HEK293 (cell line): Measurements from ENCODE around the gene LDB2.

Experiments used
- CTCF ChIA-PET: fragments of 350-600 bp; formaldehyde crosslinking; extraction: SDS; loops from one replicate; lab custom pipeline; 2021; ENCODE audit warnings: antibody characterized with exemption; lab: Yijun Ruan, JAX
- POLR2A ChIA-PET: fragments of 300-600 bp; formaldehyde crosslinking; extraction: SDS; loops from one replicate; lab custom pipeline; 2020; ENCODE audit warnings: antibody characterized with exemption, inconsistent platforms; lab: Yijun Ruan, JAX
- H3K27ac ChIP-seq: fragments of 200-500 bp; sonication (Bioruptor generic); 2 replicates; pipeline ENCODE4 v1.5.1; 2014; ENCODE audit warnings: low read depth, low read length, control low read depth, inconsistent platforms; ENCODE audit errors: extremely low read depth
- H3K36me3 ChIP-seq, 2 experiments: fragments of 200-500 bp in 1 of 2; sonication (Bioruptor generic) in 1 of 2; 1 replicate in 1 of 2; 2 replicates in 1 of 2; pipeline ENCODE4 v1.5.1; 2014 to 2017; ENCODE audit warnings: inconsistent platforms in 2 of 2, low read length in 2 of 2; ENCODE audit not compliant: control insufficient read depth in 2 of 2, insufficient read depth in 1 of 2
- H3K4me1 ChIP-seq: fragments of 200-500 bp; sonication (Bioruptor generic); 2 replicates; pipeline ENCODE4 v1.5.1; 2014; ENCODE audit warnings: mild to moderate bottlenecking, low read length, inconsistent platforms; ENCODE audit not compliant: control insufficient read depth, insufficient read depth
- H3K4me3 ChIP-seq: 2 replicates; pipeline ENCODE4 v1.5.1; 2011; ENCODE audit warnings: low read depth, mild to moderate bottlenecking, control low read depth, low read length, moderate library complexity
- H3K9me3 ChIP-seq: fragments of 200-500 bp; sonication (Bioruptor generic); 2 replicates; pipeline ENCODE4 v1.5.1; 2014; ENCODE audit warnings: low read depth, low read length, inconsistent platforms; ENCODE audit not compliant: control insufficient read depth, insufficient read depth
- GLIS2 ChIP-seq: fragments of 450-650 bp; formaldehyde crosslinking; IDR thresholded peaks from 2 replicates; pipeline ENCODE4 v1.5.1; 2016; ENCODE audit warnings: missing biosample characterization, missing genetic modification characterization
- HOXA7 ChIP-seq: sonication (generic); formaldehyde crosslinking; IDR thresholded peaks from 2 replicates; pipeline ENCODE4 v1.8.1; 2022; ENCODE audit warnings: missing genetic modification reagents, borderline replicate concordance
- YY1 ChIP-seq: fragments of 450-650 bp; formaldehyde crosslinking; IDR thresholded peaks from 2 replicates; pipeline ENCODE4 v1.5.1; 2018; ENCODE audit warnings: missing biosample characterization, missing genetic modification characterization
- ZBTB44 ChIP-seq: fragments of 450-650 bp; IDR thresholded peaks from 2 replicates; pipeline ENCODE4 v1.5.1; 2018; ENCODE audit warnings: missing biosample characterization, mild to moderate bottlenecking, missing genetic modification characterization
- ZNF280D ChIP-seq: fragments of 450-650 bp; formaldehyde crosslinking; IDR thresholded peaks from 2 replicates; pipeline ENCODE4 v1.5.1; 2016; ENCODE audit warnings: missing biosample characterization, missing genetic modification characterization
- ZNF311 ChIP-seq: fragments of 450-650 bp; formaldehyde crosslinking; IDR thresholded peaks from 2 replicates; pipeline ENCODE4 v1.5.1; 2017; ENCODE audit warnings: missing biosample characterization, missing genetic modification characterization, borderline replicate concordance
- ZNF324 ChIP-seq: fragments of 450-650 bp; formaldehyde crosslinking; IDR thresholded peaks from 2 replicates; pipeline ENCODE4 v1.5.1; 2016; ENCODE audit warnings: missing biosample characterization, missing genetic modification characterization
- ZNF37A ChIP-seq: fragments of 450-650 bp; IDR thresholded peaks from 2 replicates; pipeline ENCODE4 v1.5.1; 2018; ENCODE audit warnings: missing biosample characterization, missing genetic modification characterization
- ZNF423 ChIP-seq: fragments of 450-650 bp; formaldehyde crosslinking; IDR thresholded peaks from 2 replicates; pipeline ENCODE4 v1.5.1; 2016; ENCODE audit warnings: missing biosample characterization, missing genetic modification characterization
- ZNF530 ChIP-seq: fragments of 450-650 bp; formaldehyde crosslinking; IDR thresholded peaks from 2 replicates; pipeline ENCODE4 v1.5.1; 2016; ENCODE audit warnings: low read depth, missing biosample characterization, missing genetic modification characterization
- ZNF544 ChIP-seq: fragments of 450-650 bp; formaldehyde crosslinking; IDR thresholded peaks from 2 replicates; pipeline ENCODE4 v1.5.0; 2017; ENCODE audit warnings: missing biosample characterization, missing genetic modification characterization
- ZNF560 ChIP-seq: fragments of 450-650 bp; formaldehyde crosslinking; IDR thresholded peaks from 2 replicates; pipeline ENCODE4 v1.5.1; 2017; ENCODE audit warnings: missing biosample characterization, missing genetic modification characterization, borderline replicate concordance
- ZNF626 ChIP-seq: fragments of 450-650 bp; sonication (Bioruptor Pico); formaldehyde crosslinking; IDR thresholded peaks from 2 replicates; pipeline ENCODE4 v1.5.1; 2018; ENCODE audit warnings: missing biosample characterization, missing genetic modification characterization, inconsistent platforms
- ZNF704 ChIP-seq: fragments of 450-650 bp; formaldehyde crosslinking; IDR thresholded peaks from 2 replicates; pipeline ENCODE4 v1.5.1; 2016; ENCODE audit warnings: missing biosample characterization, missing genetic modification characterization
- ZNF830 ChIP-seq: fragments of 450-650 bp; IDR thresholded peaks from 2 replicates; pipeline ENCODE4 v1.5.0; 2018; ENCODE audit warnings: missing biosample characterization, missing genetic modification characterization, low read depth, mild to moderate bottlenecking, moderate library complexity
- ZSCAN16 ChIP-seq: fragments of 450-650 bp; formaldehyde crosslinking; IDR thresholded peaks from 2 replicates; pipeline ENCODE4 v1.5.1; 2016; ENCODE audit warnings: missing biosample characterization, missing genetic modification characterization
- TF ChIP-seq, protein P1 (sequence below): fragments of 450-650 bp; formaldehyde crosslinking; IDR thresholded peaks from 2 replicates; pipeline ENCODE4 v1.5.1; 2016; ENCODE audit warnings: missing biosample characterization, missing genetic modification characterization
- TF ChIP-seq, protein P2 (sequence below): fragments of 450-650 bp; formaldehyde crosslinking; IDR thresholded peaks from 2 replicates; pipeline ENCODE4 v1.5.1; 2016; ENCODE audit warnings: missing biosample characterization, missing genetic modification characterization
- TF ChIP-seq, protein P3 (sequence below): fragments of 450-650 bp; formaldehyde crosslinking; IDR thresholded peaks from 2 replicates; pipeline ENCODE4 v1.5.1; 2016; ENCODE audit warnings: missing biosample characterization, missing genetic modification characterization

The LDB2 gene

GRCh38 chr4:16670727-16671126 is 227.7 kb downstream of the LDB2 start:
- no peak overlapping the region for H3K27ac ChIP-seq
- TF ChIP-seq ZNF544 (tag by site-specific recombination): no peak
- TF ChIP-seq HOXA7 (CRISPR knock-in tag): no peak
- no peak for TF ChIP-seq YY1 (tag by site-specific recombination)
- no peak for TF ChIP-seq ZNF423 (tag by site-specific recombination)
- TF ChIP-seq ZNF560 (tag by site-specific recombination): no peak
- TF ChIP-seq ZNF37A (tag by site-specific recombination): no peak
- TF ChIP-seq GLIS2 (tag by site-specific recombination): no peak
- TF ChIP-seq, all 188 proteins: peak for 0
- H3K4me3 ChIP-seq: no peak overlapping the region
- no peaks in the 10 kb centered on the region for H3K4me1 ChIP-seq
- CTCF ChIA-PET: no interaction called here
- H3K9me3 ChIP-seq: no peaks in the 10 kb centered on the region
- no peaks in the 10 kb centered on the region for H3K36me3 ChIP-seq
- POLR2A ChIA-PET: no interaction called here

GRCh38 chr4:16669036-16669435 is 229.4 kb downstream of the LDB2 start:
- H3K27ac ChIP-seq: no peak overlapping the region
- H3K36me3 ChIP-seq: no peaks in the 10 kb centered on the region
- POLR2A ChIA-PET: no interaction called here
- H3K9me3 ChIP-seq: no peaks in the 10 kb centered on the region
- H3K4me3 ChIP-seq: no peak overlapping the region
- TF ChIP-seq ZNF830 (no peak), ZBTB44 (tag by site-specific recombination) (no peak), ZNF530 (tag by site-specific recombination) (no peak), ZNF311 (tag by site-specific recombination) (no peak), ZNF324 (tag by site-specific recombination) (no peak), ZNF280D (tag by site-specific recombination) (no peak)
- no peaks in the 10 kb centered on the region for H3K4me1 ChIP-seq
- CTCF ChIA-PET: interaction anchor here (0.6 kb wide), 2 partner anchors 122 to 380 kb away, joined by 4 read pairs; no protein-coding TSS in a partner anchor

- H3K4me3 ChIP-seq: no peak overlapping the region
- no peaks in the 10 kb centered on the region for H3K9me3 ChIP-seq
- no peaks in the 10 kb centered on the region for H3K36me3 ChIP-seq
- no peaks in the 10 kb centered on the region for H3K4me1 ChIP-seq
- POLR2A ChIA-PET: no interaction called here
- no peak overlapping the region for H3K27ac ChIP-seq
- TF ChIP-seq ZSCAN16 (no peak), ZNF626 (tag by site-specific recombination) (no peak), ZNF704 (tag by site-specific recombination) (no peak)
- TF ChIP-seq, protein P1, sequence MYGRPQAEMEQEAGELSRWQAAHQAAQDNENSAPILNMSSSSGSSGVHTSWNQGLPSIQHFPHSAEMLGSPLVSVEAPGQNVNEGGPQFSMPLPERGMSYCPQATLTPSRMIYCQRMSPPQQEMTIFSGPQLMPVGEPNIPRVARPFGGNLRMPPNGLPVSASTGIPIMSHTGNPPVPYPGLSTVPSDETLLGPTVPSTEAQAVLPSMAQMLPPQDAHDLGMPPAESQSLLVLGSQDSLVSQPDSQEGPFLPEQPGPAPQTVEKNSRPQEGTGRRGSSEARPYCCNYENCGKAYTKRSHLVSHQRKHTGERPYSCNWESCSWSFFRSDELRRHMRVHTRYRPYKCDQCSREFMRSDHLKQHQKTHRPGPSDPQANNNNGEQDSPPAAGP: no peak
- TF ChIP-seq, protein P2, sequence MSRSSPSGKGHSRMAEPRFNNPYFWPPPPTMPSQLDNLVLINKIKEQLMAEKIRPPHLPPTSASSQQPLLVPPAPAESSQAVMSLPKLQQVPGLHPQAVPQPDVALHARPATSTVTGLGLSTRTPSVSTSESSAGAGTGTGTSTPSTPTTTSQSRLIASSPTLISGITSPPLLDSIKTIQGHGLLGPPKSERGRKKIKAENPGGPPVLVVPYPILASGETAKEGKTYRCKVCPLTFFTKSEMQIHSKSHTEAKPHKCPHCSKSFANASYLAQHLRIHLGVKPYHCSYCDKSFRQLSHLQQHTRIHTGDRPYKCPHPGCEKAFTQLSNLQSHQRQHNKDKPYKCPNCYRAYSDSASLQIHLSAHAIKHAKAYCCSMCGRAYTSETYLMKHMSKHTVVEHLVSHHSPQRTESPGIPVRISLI (tag by site-specific recombination): no peak
- TF ChIP-seq, protein P3, sequence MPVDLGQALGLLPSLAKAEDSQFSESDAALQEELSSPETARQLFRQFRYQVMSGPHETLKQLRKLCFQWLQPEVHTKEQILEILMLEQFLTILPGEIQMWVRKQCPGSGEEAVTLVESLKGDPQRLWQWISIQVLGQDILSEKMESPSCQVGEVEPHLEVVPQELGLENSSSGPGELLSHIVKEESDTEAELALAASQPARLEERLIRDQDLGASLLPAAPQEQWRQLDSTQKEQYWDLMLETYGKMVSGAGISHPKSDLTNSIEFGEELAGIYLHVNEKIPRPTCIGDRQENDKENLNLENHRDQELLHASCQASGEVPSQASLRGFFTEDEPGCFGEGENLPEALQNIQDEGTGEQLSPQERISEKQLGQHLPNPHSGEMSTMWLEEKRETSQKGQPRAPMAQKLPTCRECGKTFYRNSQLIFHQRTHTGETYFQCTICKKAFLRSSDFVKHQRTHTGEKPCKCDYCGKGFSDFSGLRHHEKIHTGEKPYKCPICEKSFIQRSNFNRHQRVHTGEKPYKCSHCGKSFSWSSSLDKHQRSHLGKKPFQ: no peak
- CTCF ChIA-PET: interaction anchor here (0.6 kb wide), 2 partner anchors 122 to 380 kb away, joined by 4 read pairs; no protein-coding TSS in a partner anchor
Measured at GRCh38 chr4:16668488-16668887, 230.0 kb downstream of the LDB2 start.
